GM21423 (cell line): ENCODE results near the gene SVOP.
A peak's percentile ranks its signal among the peaks of the same experiment; 100 is the strongest.

ENCODE experiments used
- ATAC-seq: cut with Tn5 transposase; IDR thresholded peaks from one replicate; pipeline ENCODE4 v1.9.1; 2021; ENCODE audit warnings: mild to moderate bottlenecking, moderate library complexity; ENCODE audit not compliant: unreplicated experiment

Gene SVOP

GRCh38 chr12:108939594-108939993 is 81.3 kb downstream of the SVOP start:
- ATAC-seq, result no peak

GRCh38 chr12:108938247-108938924 is 82.5 kb downstream of the SVOP start:
- ATAC-seq, result no peak

- no peak for ATAC-seq
Observed at GRCh38 chr12:108935159-108935763, 85.6 kb downstream of the SVOP start.

- no peak for ATAC-seq
Observed at GRCh38 chr12:108933949-108934348, 86.9 kb downstream of the SVOP start.

GRCh38 chr12:108930756-108931155 is 90.1 kb downstream of the SVOP start:
- ATAC-seq, result no peak

GRCh38 chr12:108930155-108930554 is 90.7 kb downstream of the SVOP start:
- ATAC-seq, result peak; percentile 62

- ATAC-seq, result no peak
Observed at GRCh38 chr12:108928695-108929094, 92.2 kb downstream of the SVOP start.

- ATAC-seq, result no peak
Observed at GRCh38 chr12:108922918-108923317, 98.0 kb downstream of the SVOP start.

GRCh38 chr12:108921946-108922345 is 98.9 kb downstream of the SVOP start:
- no peak for ATAC-seq

GRCh38 chr12:108918960-108919642 is 101.8 kb downstream of the SVOP start:
- no peak for ATAC-seq

- ATAC-seq, result no peak
Observed at GRCh38 chr12:108918206-108918605, 102.7 kb downstream of the SVOP start.

- no peak for ATAC-seq
Observed at GRCh38 chr12:108916336-108916735, 104.5 kb downstream of the SVOP start.

- ATAC-seq, result no peak
Observed at GRCh38 chr12:108915632-108916133, 105.2 kb downstream of the SVOP start.

GRCh38 chr12:108914121-108914531 is 106.7 kb downstream of the SVOP start:
- no peak for ATAC-seq

GRCh38 chr12:108912361-108912760 is 108.5 kb downstream of the SVOP start:
- no peak for ATAC-seq

- ATAC-seq, result no peak
Observed at GRCh38 chr12:108911915-108912314, 109.0 kb downstream of the SVOP start.

GRCh38 chr12:108910336-108910735 is 110.5 kb downstream of the SVOP start:
- ATAC-seq, result no peak

GRCh38 chr12:108907839-108908351 is 113.0 kb downstream of the SVOP start:
- no peak for ATAC-seq

- ATAC-seq, result no peak
Observed at GRCh38 chr12:108906971-108907370, 113.9 kb downstream of the SVOP start.

GRCh38 chr12:108905725-108906124 is 115.1 kb downstream of the SVOP start:
- ATAC-seq, result no peak

GRCh38 chr12:108899145-108899544 is 121.7 kb downstream of the SVOP start:
- no peak for ATAC-seq

GRCh38 chr12:108896817-108897216 is 124.1 kb downstream of the SVOP start:
- ATAC-seq, result no peak
